Ovary (tissue), 3 donors: Measurements from ENCODE around the gene PADI1.

Source experiments
- POLR2A ChIP-seq: fragments of 450-650 bp; IDR thresholded peaks from one replicate; pipeline ENCODE4 v1.6.1; 2017; ENCODE audit warnings: antibody characterized with exemption, mild to moderate bottlenecking, moderate library complexity
- TF ChIP-seq, protein P1 (sequence below), 3 donors: fragments of 450-650 bp in 2 of 3; fragments of 200-600 bp in 1 of 3; IDR thresholded peaks; one replicate each; pipeline versions ENCODE4 v1.5.1 to v1.8.0; 2016 to 2022; ENCODE audit warnings: antibody characterized with exemption in 3 of 3, mild to moderate bottlenecking in 1 of 3
- donor health status: DM: no; HTN: no; CAD: no.

GRCh38 chr1:17286646-17287045, 81.7 kb downstream of the PADI1 start:
- no peak for TF ChIP-seq POLR2A
- TF ChIP-seq, protein P1, sequence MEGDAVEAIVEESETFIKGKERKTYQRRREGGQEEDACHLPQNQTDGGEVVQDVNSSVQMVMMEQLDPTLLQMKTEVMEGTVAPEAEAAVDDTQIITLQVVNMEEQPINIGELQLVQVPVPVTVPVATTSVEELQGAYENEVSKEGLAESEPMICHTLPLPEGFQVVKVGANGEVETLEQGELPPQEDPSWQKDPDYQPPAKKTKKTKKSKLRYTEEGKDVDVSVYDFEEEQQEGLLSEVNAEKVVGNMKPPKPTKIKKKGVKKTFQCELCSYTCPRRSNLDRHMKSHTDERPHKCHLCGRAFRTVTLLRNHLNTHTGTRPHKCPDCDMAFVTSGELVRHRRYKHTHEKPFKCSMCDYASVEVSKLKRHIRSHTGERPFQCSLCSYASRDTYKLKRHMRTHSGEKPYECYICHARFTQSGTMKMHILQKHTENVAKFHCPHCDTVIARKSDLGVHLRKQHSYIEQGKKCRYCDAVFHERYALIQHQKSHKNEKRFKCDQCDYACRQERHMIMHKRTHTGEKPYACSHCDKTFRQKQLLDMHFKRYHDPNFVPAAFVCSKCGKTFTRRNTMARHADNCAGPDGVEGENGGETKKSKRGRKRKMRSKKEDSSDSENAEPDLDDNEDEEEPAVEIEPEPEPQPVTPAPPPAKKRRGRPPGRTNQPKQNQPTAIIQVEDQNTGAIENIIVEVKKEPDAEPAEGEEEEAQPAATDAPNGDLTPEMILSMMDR (IDR thresholded peaks at IDR 0.05), result no peak
